ENCODE data around the gene RAB7B.
"Not testable (repeated sequence)": the region's sequence is repeated elsewhere in the genome, so short reads cannot be mapped to it uniquely, and the experiment has no call there.

DNA sequence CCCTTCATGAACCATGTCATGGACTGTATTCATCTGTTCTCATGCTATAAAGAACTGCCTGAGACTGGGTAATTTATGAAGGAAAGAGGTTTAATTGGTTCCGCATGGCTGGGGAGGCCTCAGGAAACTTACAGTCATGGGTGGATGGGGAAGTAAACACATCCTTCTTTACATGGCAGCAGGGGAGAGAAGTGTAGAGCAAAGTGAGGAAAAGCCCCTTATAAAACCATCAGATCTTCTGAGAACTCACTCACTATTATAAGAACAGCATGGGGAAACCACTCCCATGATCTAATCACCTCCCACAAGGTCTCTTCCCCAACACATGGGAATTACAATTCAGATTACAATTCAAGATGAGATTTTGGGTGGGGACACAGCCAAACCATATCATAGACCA, 6.6 kb downstream of the RAB7B start:
- TF ChIP-seq POLR2A, EP300 (IDR thresholded peaks at IDR 0.05): not testable (repeated sequence)
- TF ChIP-seq, protein P1, sequence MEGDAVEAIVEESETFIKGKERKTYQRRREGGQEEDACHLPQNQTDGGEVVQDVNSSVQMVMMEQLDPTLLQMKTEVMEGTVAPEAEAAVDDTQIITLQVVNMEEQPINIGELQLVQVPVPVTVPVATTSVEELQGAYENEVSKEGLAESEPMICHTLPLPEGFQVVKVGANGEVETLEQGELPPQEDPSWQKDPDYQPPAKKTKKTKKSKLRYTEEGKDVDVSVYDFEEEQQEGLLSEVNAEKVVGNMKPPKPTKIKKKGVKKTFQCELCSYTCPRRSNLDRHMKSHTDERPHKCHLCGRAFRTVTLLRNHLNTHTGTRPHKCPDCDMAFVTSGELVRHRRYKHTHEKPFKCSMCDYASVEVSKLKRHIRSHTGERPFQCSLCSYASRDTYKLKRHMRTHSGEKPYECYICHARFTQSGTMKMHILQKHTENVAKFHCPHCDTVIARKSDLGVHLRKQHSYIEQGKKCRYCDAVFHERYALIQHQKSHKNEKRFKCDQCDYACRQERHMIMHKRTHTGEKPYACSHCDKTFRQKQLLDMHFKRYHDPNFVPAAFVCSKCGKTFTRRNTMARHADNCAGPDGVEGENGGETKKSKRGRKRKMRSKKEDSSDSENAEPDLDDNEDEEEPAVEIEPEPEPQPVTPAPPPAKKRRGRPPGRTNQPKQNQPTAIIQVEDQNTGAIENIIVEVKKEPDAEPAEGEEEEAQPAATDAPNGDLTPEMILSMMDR (IDR thresholded peaks at IDR 0.05) = not testable (repeated sequence)
